Measurements from ENCODE around the gene HOXA13. TPM values are rescaled to one million over a fixed set of nuclear protein-coding genes. Genes with fewer than 3 reads are reported as not detected.

Gene HOXA13
- total RNA-seq, 1 donor from 2014 or later, result under 0.01 TPM

DNA sequence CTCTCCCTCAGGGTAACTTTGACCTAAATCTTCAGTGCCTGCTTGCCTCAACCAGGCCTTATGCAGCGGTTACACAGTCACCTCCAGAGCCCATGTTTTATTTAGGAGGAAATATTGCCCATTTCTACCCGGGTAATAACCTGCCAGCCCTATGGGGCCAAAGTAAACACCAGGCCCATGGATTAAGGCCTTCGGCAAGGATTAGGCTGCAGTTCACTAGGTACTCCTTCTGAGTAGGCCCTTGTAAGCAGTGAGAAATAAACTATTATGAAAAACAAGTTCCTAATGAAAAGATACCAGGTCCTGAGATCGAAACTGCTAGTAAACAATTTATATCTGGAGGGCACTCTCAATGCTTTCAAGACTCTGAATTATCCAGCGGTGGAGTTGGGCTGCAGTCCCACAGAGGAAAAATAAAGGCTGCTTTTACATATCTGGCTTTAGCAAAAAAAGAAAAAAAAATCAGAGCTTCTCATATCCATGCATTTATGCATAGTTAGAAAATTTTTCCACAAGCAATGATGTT, 22.0 kb downstream of the HOXA13 start:
- Histone ChIP-seq H3K36me3 (ENCODE audit: control insufficient read depth, insufficient read depth, low read length) (no peaks in the 10 kb centered on the region), H3K4me3 (ENCODE audit: low read depth, low read length) (no peak overlapping the region), H3K27me3 (ENCODE audit: control insufficient read depth, insufficient read depth, low read length) (peaks cover 63% of the 10 kb centered on the region)
- TF ChIP-seq, protein P1, sequence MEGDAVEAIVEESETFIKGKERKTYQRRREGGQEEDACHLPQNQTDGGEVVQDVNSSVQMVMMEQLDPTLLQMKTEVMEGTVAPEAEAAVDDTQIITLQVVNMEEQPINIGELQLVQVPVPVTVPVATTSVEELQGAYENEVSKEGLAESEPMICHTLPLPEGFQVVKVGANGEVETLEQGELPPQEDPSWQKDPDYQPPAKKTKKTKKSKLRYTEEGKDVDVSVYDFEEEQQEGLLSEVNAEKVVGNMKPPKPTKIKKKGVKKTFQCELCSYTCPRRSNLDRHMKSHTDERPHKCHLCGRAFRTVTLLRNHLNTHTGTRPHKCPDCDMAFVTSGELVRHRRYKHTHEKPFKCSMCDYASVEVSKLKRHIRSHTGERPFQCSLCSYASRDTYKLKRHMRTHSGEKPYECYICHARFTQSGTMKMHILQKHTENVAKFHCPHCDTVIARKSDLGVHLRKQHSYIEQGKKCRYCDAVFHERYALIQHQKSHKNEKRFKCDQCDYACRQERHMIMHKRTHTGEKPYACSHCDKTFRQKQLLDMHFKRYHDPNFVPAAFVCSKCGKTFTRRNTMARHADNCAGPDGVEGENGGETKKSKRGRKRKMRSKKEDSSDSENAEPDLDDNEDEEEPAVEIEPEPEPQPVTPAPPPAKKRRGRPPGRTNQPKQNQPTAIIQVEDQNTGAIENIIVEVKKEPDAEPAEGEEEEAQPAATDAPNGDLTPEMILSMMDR (IDR thresholded peaks at IDR 0.05; ENCODE audit: insufficient read depth, low read length, severe bottlenecking), result no peak
- DNase-seq (ENCODE audit: low read depth) (no peak), FAIRE-seq (no peak)

DNA sequence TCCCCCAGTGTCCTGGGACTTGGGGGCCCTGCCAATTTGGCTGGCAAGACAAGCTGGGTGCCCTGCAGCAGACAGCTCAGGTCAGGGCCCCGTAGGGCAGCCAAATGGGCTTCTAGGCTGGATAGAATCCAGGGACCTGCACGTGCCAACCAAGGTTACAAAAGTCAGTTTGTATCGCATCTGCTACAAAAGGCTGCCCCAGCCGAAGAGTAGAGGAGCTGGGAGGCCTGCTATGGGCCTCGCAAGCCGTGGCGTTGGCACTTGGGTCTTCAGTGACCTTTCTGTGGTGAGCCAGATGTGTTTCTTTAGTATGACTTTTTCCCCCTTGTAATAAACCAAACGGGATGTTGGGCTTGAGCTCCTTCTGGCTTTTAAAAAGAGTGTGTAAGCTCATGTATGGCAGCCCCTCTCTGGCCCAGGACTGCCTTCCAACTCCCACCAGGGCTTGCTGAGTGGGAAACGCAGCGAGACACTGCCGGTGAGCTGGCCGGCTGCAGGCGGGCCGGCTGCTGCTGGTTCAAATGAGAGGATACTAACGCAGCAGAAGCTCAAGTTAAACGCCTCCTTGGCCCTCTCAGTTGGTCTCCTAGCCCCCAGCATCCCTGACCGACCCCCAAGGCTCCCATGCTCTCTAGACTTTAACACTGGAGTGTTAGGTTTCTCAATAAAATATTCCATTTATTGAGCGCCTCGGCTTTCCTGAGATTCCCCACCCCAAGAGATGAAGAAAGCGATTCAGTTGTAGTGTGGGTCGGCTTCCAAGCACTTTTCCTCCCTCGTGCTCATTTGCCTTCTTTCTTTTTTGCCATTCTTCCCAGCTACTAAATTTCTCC, 22.7 kb downstream of the HOXA13 start:
- TF ChIP-seq, protein P1 (IDR thresholded peaks at IDR 0.05; ENCODE audit: insufficient read depth, low read length, severe bottlenecking), result no peak
- Histone ChIP-seq H3K27me3 (ENCODE audit: control insufficient read depth, insufficient read depth, low read length) (peaks cover 63% of the 10 kb centered on the region), H3K4me3 (ENCODE audit: low read depth, low read length) (no peak overlapping the region), H3K36me3 (ENCODE audit: control insufficient read depth, insufficient read depth, low read length) (no peaks in the 10 kb centered on the region)
- no peak for FAIRE-seq
- DNase-seq (ENCODE audit: low read depth), result no peak

DNA sequence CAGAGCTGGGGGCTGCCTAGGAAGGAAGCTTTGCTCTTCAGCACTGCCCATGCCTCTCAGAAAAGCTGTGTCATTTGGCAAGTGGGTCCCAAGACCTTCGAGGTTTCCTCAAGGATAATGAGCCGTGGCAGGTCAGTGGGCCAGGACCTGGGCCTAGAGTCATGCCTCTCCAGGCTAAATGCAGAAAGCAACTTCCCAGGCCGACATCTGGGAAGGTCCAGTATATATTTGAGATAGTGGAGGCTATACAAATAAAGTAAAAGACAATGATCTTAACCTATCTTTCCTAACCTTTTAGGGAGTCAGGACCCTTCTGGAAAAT, 23.4 kb downstream of the HOXA13 start:
- peaks cover 68% of the 10 kb centered on the region for H3K27me3 ChIP-seq (ENCODE audit: control insufficient read depth, insufficient read depth, low read length)
- TF ChIP-seq, protein P1 (IDR thresholded peaks at IDR 0.05; ENCODE audit: insufficient read depth, low read length, severe bottlenecking), result no peak
- no peaks in the 10 kb centered on the region for H3K36me3 ChIP-seq (ENCODE audit: control insufficient read depth, insufficient read depth, low read length)
- no peak for DNase-seq (ENCODE audit: low read depth)
- no peak for FAIRE-seq
- H3K4me3 ChIP-seq (ENCODE audit: low read depth, low read length), result no peak overlapping the region

DNA sequence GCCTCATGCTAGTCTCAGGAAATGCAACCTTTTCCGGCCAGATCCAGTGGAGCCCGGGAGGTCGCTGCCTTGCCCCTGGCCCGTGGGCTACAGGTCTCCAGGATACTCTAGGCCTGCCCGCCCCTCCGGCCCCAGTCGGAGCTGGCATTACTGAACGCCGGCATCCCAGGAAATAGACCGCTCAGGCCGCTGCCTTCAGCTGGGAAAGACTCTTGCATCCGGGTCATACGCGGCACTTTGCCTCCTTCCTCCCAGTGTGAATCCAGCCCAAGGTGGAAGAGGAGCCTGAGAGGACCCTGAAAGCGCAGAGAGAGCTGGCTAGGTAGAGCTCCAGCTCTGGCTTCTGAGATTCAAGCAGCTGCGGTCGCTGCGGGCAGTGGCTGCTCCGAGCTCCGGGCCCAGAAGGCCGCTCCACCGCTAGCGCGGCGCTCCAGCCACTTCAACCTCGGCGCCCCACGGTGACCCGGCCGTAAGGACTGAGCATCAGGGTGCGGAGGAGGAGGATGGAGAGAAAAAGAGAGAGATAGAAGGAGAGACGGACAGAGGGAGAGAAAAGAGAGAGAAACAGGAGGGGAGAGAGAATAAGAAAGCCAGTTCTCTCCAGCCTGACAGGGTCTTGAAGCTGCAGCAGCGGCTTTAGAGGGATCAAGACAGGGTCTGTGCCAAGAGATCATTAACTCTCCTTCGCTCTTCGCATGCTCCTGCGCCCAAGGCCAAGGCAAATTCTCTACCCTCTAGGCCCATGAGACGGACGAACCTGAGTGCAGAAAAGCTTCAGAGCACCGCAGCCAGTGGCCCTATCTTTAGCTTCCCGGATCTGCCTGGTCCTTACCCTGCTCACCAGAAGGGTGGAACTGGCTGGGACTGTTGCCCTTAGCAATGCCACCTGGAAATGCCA, 24.0 kb downstream of the HOXA13 start:
- H3K27me3 ChIP-seq (ENCODE audit: control insufficient read depth, insufficient read depth, low read length), result peaks cover 73% of the 10 kb centered on the region
- DNase-seq (ENCODE audit: low read depth) (no peak), FAIRE-seq (no peak)
- no peaks in the 10 kb centered on the region for H3K36me3 ChIP-seq (ENCODE audit: control insufficient read depth, insufficient read depth, low read length)
- TF ChIP-seq, protein P1 (IDR thresholded peaks at IDR 0.05; ENCODE audit: insufficient read depth, low read length, severe bottlenecking), result no peak
- no peak overlapping the region for H3K4me3 ChIP-seq (ENCODE audit: low read depth, low read length)

DNA sequence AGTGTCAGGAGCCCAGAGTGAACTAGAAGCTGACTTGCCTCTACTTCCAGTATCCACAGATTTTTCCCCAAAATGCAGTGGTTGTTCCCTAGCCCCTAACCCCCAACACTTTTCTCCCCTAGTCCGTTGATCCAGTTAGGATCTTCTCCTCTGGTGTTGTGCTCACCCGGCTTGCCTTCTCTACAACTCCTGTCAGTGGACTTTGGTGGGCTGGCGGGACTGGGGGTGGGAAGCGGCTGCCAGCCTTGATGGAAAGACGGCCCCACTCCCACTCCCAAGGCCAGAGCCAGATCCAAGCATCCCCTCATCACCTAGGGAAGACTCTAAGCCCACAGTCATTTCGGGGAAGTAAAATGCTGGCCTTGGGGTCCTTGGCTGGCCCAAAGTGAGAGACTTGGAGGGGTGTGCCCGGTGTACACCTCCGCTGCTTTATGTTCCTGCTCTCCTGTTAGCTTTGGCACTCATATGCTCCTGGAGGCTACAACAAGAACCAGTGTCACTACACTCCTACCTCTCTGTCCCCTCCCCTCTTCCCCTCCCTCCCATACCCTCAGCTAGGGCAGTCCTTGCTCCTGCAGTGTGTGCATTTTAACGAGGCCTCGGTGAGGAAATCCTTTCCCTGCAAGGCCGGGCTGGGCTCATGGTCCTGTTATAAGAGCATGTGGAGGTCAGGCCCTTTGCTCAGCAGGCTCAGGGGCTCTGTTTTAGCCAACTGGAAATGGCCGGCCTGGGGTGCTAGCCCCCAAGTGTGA, 24.8 kb downstream of the HOXA13 start:
- H3K27me3 ChIP-seq (ENCODE audit: control insufficient read depth, insufficient read depth, low read length), result peaks cover 69% of the 10 kb centered on the region
- no peaks in the 10 kb centered on the region for H3K36me3 ChIP-seq (ENCODE audit: control insufficient read depth, insufficient read depth, low read length)
- H3K4me3 ChIP-seq (ENCODE audit: low read depth, low read length), result no peak overlapping the region
- TF ChIP-seq, protein P1 (IDR thresholded peaks at IDR 0.05; ENCODE audit: insufficient read depth, low read length, severe bottlenecking), result no peak
- FAIRE-seq (no peak), DNase-seq (ENCODE audit: low read depth) (no peak)
